HFF-Myc (cell line): ENCODE data around the gene MIP.
"Not testable (repeated sequence)": the region's sequence is repeated elsewhere in the genome, so short reads cannot be mapped to it uniquely, and the experiment has no call there.

Source experiments
- DNase-seq: peaks from one replicate; pipeline ENCODE4 v3.0.0-alpha.2; 2011; ENCODE audit warnings: low read depth; ENCODE audit errors: extremely low read depth
- H3K4me3 ChIP-seq: replicated peaks from 2 replicates; pipeline ENCODE4 v1.5.1; 2011; ENCODE audit warnings: low read depth, mild to moderate bottlenecking, control low read depth, low read length
- TF ChIP-seq, protein P1 (sequence below): IDR thresholded peaks from 2 replicates; pipeline ENCODE4 v1.5.1; 2012; ENCODE audit warnings: mild to moderate bottlenecking, low read depth, low read length, control low read depth; ENCODE audit errors: missing control alignments

MIP gene

DNA sequence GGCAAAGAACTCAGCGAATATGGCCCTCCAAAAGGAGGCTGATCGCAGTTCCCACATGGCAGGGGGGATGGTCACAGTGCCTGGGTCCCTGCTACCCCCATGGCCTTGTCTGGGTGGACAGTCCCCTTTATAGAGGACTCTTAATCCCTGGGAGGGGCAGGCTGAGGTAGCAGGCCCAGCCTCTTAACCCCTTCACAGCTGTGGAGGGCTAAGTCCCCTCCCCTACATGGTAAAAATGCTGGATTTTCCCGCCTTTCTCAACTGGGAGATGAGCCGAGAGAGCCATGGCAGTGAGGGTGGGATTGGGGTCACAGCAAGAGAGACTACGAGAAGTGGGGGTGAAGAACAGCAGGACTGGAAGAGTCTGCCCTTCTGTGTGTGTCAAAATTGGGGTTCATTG is at the start of gene MIP:
Gene MIP, minus strand, starts transcription at position 101 of the 400 bp plus-strand sequence. Its CDS starts 44 bp downstream, at position 57.
- DNase-seq: no peak
- TF ChIP-seq, protein P1, sequence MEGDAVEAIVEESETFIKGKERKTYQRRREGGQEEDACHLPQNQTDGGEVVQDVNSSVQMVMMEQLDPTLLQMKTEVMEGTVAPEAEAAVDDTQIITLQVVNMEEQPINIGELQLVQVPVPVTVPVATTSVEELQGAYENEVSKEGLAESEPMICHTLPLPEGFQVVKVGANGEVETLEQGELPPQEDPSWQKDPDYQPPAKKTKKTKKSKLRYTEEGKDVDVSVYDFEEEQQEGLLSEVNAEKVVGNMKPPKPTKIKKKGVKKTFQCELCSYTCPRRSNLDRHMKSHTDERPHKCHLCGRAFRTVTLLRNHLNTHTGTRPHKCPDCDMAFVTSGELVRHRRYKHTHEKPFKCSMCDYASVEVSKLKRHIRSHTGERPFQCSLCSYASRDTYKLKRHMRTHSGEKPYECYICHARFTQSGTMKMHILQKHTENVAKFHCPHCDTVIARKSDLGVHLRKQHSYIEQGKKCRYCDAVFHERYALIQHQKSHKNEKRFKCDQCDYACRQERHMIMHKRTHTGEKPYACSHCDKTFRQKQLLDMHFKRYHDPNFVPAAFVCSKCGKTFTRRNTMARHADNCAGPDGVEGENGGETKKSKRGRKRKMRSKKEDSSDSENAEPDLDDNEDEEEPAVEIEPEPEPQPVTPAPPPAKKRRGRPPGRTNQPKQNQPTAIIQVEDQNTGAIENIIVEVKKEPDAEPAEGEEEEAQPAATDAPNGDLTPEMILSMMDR: no peak
- no peak within 1 kb of the TSS for H3K4me3 ChIP-seq

DNA sequence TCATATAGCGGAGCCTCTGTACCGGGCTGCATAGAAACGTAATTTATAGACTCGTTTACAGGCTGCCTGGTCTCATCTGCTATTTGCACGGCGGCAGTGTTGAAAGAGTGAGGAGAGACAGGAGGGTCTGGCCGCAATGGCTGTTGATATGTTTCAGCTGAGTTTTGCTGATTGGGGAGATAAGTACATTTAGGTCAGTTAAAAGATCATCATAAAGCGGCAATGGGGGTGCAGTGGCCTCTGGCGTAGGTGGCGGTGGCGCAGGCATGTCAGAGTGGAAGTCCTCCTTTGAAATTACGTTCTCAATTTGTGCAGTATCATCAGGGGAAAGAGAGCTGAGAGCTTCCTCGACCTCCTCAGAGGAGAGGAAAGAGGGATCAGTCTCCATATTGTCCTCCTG is 45.4 kb upstream of the MIP start:
- not testable (repeated sequence) for H3K4me3 ChIP-seq, DNase-seq

DNA sequence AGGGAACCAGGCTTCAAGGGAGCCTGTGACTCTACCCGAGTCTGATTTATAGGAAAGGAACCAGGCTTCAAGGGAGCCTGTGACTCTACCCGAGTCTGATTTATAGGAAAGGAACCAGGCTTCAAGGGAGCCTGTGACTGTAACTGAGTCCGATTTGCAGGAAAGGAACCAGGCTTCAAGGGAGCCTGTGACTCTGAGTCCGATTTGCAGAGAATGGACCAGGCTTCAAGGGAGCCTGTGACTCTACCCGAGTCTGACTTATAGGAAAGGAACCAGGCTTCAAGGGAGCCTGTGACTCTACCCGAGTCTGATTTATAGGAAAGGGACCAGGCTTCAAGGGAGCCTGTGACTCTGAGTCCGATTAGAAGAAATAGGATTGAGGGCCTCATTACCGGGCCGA is 45.0 kb upstream of the MIP start:
- not testable (repeated sequence) for H3K4me3 ChIP-seq, DNase-seq

DNA sequence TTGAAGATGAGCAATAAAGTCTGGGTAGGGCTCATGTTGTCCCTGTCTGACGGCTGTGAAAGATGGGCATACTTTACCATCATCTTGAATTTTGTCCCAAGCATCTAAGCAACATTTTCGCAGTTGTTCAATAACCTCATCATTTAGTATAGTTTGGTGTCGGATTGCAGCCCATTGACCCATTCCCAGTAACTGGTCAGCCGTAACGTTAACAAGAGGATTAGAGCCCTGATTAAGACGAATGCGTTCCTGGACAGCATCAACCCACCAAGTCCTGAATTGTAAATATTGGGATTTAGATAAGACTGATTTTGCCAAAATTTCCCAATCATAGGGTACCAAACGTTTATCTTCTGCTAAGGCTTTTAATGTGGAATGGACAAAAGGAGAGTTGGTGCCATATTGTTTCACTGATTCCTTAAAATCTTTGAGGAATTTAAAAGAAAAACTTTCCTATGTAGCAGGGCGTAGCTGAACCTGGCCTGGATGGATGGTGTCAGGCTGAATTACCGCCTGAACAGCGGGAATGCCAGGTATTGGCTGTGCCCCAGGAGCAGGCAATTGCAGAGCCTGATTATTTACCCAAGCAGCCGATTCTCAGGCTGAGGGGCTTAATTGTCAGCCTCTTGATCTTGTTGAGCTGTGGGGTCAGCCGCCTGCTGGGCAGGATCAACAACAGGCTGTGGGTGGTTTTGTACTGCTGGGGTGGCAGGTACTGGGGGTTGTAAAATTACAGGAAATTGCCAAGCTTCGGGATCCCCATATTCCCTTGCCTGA is 43.9 kb upstream of the MIP start:
- not testable (repeated sequence) for DNase-seq, H3K4me3 ChIP-seq

GRCh38 chr12:56496704-56497103 is 42.2 kb upstream of the MIP start:
- H3K4me3 ChIP-seq, DNase-seq: not testable (repeated sequence)
- TF ChIP-seq, protein P1: peak; percentile 32

DNA sequence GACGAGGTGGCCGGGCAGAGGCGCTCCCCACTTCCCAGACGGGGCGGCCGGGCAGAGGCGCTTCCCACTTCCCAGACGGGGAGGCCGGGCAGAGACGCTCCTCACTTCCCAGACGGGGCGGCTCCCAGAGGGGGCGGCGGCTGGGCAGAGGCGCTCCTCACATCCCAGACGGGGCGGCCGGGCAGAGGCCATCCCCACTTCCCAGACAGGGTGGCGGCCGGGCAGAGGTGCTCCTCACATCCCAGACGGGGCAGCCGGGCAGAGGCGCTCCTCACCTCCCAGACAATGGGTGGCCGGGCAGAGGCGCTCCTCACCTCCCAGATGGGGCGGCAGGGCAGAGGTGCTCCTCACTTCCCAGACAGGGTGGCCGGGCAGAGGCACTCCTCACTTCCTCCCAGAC is 40.0 kb upstream of the MIP start:
- DNase-seq, H3K4me3 ChIP-seq: not testable (repeated sequence)

DNA sequence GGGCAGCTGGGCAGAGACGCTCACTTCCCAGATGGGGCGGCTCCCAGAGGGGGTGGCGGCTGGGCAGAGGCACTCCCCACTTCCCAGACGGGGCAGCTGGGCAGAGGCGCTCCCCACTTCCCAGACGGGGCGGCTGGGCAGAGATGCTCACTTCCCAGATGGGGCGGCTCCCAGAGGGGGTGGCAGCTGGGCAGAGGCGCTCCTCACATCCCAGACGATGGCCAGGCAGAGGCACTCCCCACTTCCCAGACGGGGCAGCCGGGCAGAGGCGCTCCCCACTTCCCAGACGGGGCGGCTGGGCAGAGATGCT is 39.6 kb upstream of the MIP start:
- DNase-seq, H3K4me3 ChIP-seq: not testable (repeated sequence)

DNA sequence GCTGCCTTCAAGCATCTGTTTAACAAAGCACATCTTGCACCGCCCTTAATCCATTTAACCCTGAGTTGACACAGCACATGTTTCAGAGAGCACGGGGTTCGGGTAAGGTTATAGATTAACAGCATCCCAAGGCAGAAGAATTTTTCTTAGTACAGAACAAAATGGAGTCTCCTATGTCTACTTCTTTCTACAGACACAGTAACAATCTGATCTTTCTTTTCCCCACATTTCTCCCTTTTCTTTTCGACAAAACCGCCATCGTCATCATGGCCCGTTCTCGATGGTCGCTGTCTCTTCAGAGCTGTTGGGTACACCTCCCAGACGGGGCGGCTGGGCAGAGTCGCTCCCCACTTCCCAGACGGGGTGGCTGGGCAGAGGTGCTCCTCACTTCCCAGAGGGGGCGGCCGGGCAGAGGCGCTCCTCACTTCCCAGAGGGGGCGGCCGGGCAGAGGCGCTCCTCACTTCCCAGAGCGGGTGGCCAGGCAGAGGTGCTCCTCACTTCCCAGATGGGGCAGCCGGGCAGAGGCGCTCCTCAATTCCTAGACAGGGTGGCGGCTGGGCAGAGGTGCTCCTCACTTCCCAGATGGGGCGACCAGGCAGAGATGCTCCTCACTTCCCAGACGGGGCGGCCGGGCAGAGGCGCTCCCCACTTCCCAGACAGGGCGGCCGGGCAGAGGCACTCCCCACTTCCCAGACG is 39.1 kb upstream of the MIP start:
- H3K4me3 ChIP-seq: not testable (repeated sequence)

GRCh38 chr12:56490360-56490759 is 35.9 kb upstream of the MIP start:
- no peak for DNase-seq
- TF ChIP-seq, protein P1: no peak
- no peak overlapping the region for H3K4me3 ChIP-seq

More for the DNA sequence above, 39.1 kb upstream of the MIP start:
- not testable (repeated sequence) for DNase-seq
